Measurements from ENCODE around the gene ALPK3.

GRCh38 chr15:84778194-84778593 is 39.0 kb upstream of the ALPK3 start:
- TF ChIP-seq CTCF (IDR thresholded peaks at IDR 0.05), result no peak
- no peak for TF ChIP-seq POLR2A (IDR thresholded peaks at IDR 0.05)
- TF ChIP-seq POLR2AphosphoS5 (IDR thresholded peaks at IDR 0.05), result no peak

All from stomach (tissue), 4 donors.